GM19328 (cell line): Measurements from ENCODE around the gene ZC3H7B.

Experiments used
- ATAC-seq: cut with Tn5 transposase; IDR thresholded peaks from one replicate; pipeline ENCODE4 v1.9.1; 2021; ENCODE audit warnings: mild to moderate bottlenecking, moderate library complexity; ENCODE audit not compliant: unreplicated experiment

The ZC3H7B gene

GRCh38 chr22:41352058-41352457 lies 50.7 kb downstream of the ZC3H7B start:
- no peak for ATAC-seq

DNA sequence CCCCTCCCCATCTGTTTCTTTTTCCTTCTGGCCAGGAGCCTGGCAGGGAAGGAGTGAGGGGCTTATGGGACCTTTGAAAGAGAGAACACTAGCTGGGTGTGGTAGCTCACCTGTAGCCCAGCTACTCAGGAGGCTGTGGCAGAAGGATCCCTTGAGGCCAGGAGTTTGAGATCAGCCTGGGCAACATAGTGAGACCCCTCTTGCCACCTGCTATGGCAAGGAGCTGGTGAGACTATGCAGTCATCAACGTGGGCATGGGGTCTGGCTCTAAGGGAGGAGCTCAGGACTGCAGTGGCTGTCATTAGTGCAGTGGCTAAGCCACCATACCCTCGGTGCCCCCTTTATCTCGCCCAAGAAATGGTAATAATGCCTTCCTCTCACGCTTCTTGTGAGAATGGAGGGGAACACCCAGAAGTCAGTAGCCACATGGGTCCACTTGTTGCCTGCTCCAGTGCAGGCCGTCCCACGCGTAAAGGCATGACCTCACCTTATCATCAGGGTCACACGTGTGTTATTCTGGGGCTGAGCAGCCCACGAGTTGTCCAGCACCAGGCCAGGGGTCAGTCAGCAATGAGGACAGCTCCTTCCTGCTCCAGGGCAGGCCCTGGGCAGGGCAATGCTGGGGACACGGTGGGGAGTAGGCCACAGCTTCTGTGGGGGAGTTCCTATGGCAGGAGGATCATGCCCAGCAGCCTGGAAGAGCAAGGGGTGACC lies 52.7 kb downstream of the ZC3H7B start:
- ATAC-seq, result no peak

DNA sequence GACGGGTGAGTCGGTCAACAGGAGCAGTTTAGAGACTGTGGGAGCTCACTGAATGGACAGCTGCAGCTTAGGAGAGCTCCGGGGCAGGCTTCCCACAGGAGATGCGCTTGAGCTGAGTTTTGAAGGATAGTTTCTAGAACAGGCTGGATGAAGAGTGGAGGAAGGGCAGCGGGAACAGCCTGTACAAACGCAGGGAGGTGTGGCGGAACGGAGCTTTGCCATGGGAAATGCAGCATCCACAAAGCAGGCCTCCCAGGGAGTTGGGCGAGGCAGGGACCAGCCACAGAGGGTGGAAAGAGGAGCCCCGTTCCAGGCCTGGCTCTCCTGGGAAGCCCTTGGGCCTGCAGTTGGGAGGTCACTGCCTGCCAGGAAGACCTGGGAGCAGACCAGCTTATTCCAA lies 53.7 kb downstream of the ZC3H7B start:
- no peak for ATAC-seq

GRCh38 chr22:41355895-41356294 lies 54.6 kb downstream of the ZC3H7B start:
- ATAC-seq, result no peak

GRCh38 chr22:41356430-41357028 lies 55.2 kb downstream of the ZC3H7B start:
- no peak for ATAC-seq

- no peak for ATAC-seq
Observed at GRCh38 chr22:41357191-41357590, 55.9 kb downstream of the ZC3H7B start.

DNA sequence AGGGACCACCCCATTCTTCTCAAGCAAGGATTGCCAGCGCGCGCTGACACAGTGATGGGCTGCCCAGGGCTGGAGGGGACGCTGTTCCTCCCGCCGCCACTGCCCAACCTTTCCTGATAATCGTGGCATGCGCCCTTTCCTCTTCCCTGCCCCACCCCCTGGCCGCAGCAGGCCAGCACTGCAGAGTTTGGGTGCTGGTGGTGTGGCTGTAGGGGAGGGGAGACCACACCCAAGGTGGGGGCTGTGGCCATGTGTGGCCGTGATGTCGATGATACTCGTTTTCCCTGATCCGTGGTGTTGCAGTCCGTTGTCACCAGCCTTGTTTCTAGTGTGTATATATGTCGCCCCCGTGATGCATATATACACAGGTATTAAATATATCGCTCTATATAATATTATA lies 57.6 kb downstream of the ZC3H7B start:
- no peak for ATAC-seq

GRCh38 chr22:41359376-41359775 lies 58.1 kb downstream of the ZC3H7B start:
- ATAC-seq, result no peak

- no peak for ATAC-seq
Observed at GRCh38 chr22:41360126-41360525, 58.8 kb downstream of the ZC3H7B start.

DNA sequence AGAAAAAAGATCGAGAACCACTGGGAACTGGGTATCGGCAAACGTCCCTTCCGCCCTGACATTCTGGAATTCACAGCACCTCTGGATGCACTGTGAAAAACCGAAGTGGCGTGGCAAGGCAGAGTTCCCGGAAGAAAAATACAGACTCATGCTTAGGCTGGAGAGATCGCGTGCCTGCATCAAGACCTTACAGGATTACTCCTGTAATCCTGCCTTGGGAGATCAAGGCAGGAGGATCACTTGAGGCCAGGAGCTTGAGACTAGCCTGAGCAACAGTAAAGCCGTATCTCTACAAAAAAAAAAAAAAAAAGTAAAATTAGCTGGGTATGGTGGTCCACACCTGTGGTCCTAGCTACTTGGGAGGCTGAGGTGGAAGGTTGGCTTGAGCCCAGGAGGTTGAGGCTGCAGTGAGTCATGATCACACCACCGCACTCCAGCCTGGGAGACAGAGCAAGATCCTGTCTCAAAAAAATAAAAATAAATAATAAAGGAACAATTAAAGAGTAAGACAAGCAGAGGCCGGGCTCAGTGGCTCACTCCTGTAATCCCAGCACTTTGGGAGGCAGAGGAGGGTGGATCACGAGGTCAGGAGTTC lies 60.5 kb downstream of the ZC3H7B start:
- ATAC-seq, result no peak

DNA sequence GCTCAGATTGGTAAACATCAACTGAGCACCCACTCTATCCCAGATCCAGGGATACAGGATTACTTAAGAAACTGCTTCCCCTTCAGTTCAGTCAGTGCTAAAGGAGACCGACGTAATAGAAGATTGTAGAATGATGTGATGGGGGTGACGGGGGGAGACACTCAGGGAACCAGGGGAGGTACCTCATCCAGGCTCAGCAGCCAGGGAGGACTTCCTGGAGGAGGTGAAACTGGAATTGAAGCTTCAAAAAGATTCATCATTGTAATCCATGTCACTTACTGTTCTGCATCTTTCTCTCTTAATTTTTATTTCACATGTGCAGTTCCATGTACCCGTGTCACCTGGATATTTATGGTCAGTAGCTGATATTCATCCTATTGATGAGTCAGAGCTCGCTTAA lies 61.3 kb downstream of the ZC3H7B start:
- ATAC-seq, result no peak

- ATAC-seq, result no peak
Observed at GRCh38 chr22:41364233-41364632, 62.9 kb downstream of the ZC3H7B start.

DNA sequence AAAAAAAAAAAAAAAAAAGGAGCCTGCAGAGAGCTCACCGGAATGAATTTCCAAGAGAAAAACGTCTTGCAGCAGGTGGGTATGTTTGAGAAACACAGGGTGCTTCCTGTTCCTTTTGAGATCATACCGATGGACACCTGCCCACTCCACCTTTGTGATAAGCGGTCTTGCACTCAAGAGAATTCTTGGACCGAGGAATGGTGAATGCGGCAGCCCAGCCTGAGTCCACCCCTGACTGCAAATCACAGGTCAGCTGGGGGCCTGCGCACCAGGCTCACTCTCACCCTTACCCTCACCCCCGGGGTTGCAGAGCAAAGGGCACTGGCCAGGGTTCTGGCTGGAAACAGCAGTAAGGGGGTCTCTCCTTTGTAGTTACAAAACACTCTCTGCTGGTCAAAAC lies 63.6 kb downstream of the ZC3H7B start:
- ATAC-seq, result no peak

- no peak for ATAC-seq
Observed at GRCh38 chr22:41365425-41365824, 64.1 kb downstream of the ZC3H7B start.

- ATAC-seq, result no peak
Observed at GRCh38 chr22:41366323-41367029, 65.2 kb downstream of the ZC3H7B start.

DNA sequence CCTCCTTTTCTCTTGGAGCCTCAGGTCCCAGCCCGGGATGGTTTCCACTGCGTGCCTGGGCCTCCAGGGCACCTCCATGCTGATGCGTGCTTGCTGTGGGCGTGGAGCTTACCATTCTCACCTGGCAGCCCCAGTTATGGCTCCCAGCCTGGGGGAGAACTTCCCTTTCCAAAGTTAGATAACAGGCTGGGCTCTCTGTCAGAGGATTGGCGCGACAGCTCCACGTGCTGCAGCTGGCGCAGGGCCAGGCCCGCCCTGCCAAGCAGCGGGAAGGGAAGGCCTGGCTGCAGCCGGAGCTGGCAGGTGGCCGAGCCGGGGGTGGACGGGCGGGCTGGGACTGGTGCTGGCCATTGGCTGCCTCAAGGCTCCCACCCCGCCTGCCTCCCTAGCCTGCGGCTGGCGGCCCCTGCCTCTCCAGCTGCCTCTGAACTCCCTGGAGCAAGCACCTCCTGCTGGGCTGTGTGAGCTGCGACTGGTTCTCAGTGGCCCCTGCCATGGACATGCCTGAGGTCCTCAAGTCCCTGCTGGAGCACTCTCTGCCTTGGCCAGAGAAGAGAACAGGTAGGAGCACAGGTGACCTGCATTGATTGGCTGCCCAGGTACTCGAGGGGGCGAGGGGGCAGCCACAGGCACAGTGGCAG lies 65.8 kb downstream of the ZC3H7B start:
- ATAC-seq, result no peak

- no peak for ATAC-seq
Observed at GRCh38 chr22:41367680-41368542, 66.6 kb downstream of the ZC3H7B start.

GRCh38 chr22:41368543-41369423 lies 67.5 kb downstream of the ZC3H7B start:
- no peak for ATAC-seq

DNA sequence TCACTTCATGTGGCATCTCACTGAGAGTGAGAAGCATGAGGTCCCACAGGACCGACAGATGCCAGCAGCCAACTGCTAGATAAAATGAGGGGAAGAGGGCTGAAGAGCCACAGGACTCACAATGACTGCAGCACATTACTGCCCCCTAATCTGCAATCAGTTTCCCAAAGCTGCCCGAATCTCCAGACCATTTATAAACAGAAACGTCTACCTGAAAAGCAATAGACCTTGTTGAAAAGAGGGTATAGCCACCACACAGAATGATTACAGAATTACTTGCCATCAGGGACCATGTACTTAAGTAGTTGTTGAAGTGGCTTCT lies 68.1 kb downstream of the ZC3H7B start:
- no peak for ATAC-seq

DNA sequence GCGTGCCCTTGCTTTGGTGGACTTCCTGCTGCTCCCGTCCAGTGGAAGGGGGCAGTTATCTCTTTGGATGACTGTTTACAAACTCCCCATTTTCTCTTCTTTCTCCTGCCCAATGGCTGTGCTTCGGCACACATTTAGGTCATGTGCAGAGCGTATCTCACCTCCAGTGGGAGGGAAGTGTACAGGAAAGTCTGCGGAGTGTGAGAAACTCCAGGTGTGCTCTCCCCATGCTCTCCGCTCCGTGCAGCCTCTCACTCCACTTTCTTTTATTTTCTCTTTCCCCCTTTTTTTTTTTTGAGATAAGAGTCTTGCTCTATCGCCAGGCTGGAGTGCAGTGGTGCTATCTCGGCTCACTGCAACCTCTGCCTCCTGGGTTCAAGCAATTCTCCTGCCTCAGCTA lies 68.5 kb downstream of the ZC3H7B start:
- no peak for ATAC-seq
